D721Med (cell line): Measurements from ENCODE around the gene ZNF366.

ENCODE experiments used
- DNase-seq: peaks from one replicate; pipeline ENCODE4 v3.0.0; 2011; ENCODE audit warnings: low spot score; ENCODE audit not compliant: insufficient read length
- FAIRE-seq: peaks from 2 replicates; lab custom pipeline; 2011; peaks lifted over from hg19 to GRCh38; lab: Jason Lieb, UNC
- CTCF ChIP-seq: IDR thresholded peaks from 2 replicates; pipeline ENCODE4 v1.5.1; 2012; ENCODE audit warnings: mild to moderate bottlenecking, control low read depth; ENCODE audit not compliant: insufficient read depth; ENCODE audit errors: missing control alignments

ZNF366 gene

GRCh38 chr5:72495410-72495809 is 11.8 kb downstream of the ZNF366 start:
- DNase-seq (no peak), FAIRE-seq (no peak)
- no peak for TF ChIP-seq CTCF

- no peak for FAIRE-seq
- TF ChIP-seq CTCF = no peak
- no peak for DNase-seq
These were observed 12.5 kb downstream of the ZNF366 start for GRCh38 chr5:72494623-72495124.

- TF ChIP-seq CTCF = no peak
- FAIRE-seq (no peak), DNase-seq (no peak)
These were observed 17.7 kb downstream of the ZNF366 start for GRCh38 chr5:72489536-72489935.

GRCh38 chr5:72488756-72489155 is 18.5 kb downstream of the ZNF366 start:
- no peak for FAIRE-seq
- TF ChIP-seq CTCF = no peak

GRCh38 chr5:72487177-72487576 is 20.0 kb downstream of the ZNF366 start:
- DNase-seq (no peak), FAIRE-seq (no peak)
- no peak for TF ChIP-seq CTCF

More at GRCh38 chr5:72488756-72489155, 18.5 kb downstream of the ZNF366 start:
- no peak for DNase-seq

- TF ChIP-seq CTCF = no peak
- DNase-seq (no peak), FAIRE-seq (no peak)
These were observed 20.8 kb downstream of the ZNF366 start for GRCh38 chr5:72486371-72486770.

- DNase-seq (no peak), FAIRE-seq (no peak)
- TF ChIP-seq CTCF = no peak
These were observed 21.7 kb downstream of the ZNF366 start for GRCh38 chr5:72485430-72485974.
